Cortex of kidney (tissue), 1 donor: ENCODE results near the gene ADAP1.

Experiments
- DNase-seq: peaks from one replicate; lab custom pipeline; 2025; lab: John Stamatoyannopoulos, UW

The ADAP1 gene

GRCh38 chr7:922334-923107, 32.0 kb downstream of the ADAP1 start:
- DNase-seq: no peak

GRCh38 chr7:921581-922333, 32.7 kb downstream of the ADAP1 start:
- DNase-seq: no peak

- no peak for DNase-seq
Measured at GRCh38 chr7:921071-921461, 33.4 kb downstream of the ADAP1 start.

GRCh38 chr7:920351-921070, 34.0 kb downstream of the ADAP1 start:
- DNase-seq: no peak

GRCh38 chr7:919924-920341, 34.5 kb downstream of the ADAP1 start:
- DNase-seq: no peak

GRCh38 chr7:919114-919442, 35.4 kb downstream of the ADAP1 start:
- no peak for DNase-seq

- DNase-seq: no peak
Measured at GRCh38 chr7:918441-919113, 35.9 kb downstream of the ADAP1 start.

- DNase-seq: no peak
Measured at GRCh38 chr7:918118-918425, 36.4 kb downstream of the ADAP1 start.

GRCh38 chr7:917255-918117, 37.0 kb downstream of the ADAP1 start:
- DNase-seq: no peak

GRCh38 chr7:916291-916941, 38.1 kb downstream of the ADAP1 start:
- no peak for DNase-seq

- DNase-seq: no peak
Measured at GRCh38 chr7:915291-916218, 38.9 kb downstream of the ADAP1 start.

GRCh38 chr7:914521-915194, 39.8 kb downstream of the ADAP1 start:
- no peak for DNase-seq

- DNase-seq: no peak
Measured at GRCh38 chr7:913736-914520, 40.6 kb downstream of the ADAP1 start.

- DNase-seq: no peak
Measured at GRCh38 chr7:911791-912480, 42.5 kb downstream of the ADAP1 start.

- DNase-seq: no peak
Measured at GRCh38 chr7:910931-911431, 43.5 kb downstream of the ADAP1 start.

- DNase-seq: no peak
Measured at GRCh38 chr7:910441-910861, 44.0 kb downstream of the ADAP1 start.
